GM18909 (cell line): ENCODE results near the gene PLXNC1.

Source experiments
- ATAC-seq: cut with Tn5 transposase; IDR thresholded peaks from one replicate; pipeline ENCODE4 v1.9.1; 2021; ENCODE audit warnings: mild to moderate bottlenecking; ENCODE audit not compliant: unreplicated experiment, poor library complexity

Gene PLXNC1

DNA sequence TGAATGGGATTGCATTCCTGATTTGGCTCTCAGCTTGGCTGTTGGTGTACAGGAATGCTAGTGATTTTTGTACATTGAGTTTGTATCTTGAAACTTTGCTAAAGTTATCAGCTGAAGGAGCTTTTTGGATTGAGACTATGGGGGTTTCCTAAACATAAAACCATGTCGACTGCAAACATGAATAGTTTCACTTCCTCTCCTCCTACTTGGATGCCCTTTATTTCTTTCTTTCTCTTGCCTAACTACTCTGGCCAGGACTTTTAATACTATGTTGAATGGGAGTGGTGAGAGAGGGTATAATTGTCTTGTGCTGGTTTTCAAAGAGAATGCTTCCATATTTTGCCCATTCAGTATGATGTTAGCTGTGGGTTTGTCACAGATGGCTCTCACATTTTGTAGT lies 169.8 kb downstream of the PLXNC1 start:
- peak; percentile 61 for ATAC-seq

DNA sequence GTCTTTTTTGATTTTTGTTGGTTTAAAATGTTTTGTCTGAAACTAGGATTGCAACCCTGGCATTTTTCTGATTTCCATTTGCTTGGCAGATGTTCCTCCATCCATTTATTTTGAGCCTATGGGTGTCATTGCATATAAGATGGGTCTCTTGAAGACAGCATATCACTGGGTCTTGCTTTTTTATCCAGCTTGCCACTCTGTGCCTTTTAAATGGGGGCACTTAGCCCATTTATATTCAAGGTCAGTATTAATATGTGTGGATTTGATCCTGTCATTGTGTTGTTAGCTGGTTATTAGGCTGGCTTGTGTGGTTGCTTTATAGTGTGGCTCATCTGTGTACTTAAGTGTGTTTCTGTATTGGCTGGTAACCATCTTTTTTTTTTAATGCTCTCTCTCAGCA lies 171.7 kb downstream of the PLXNC1 start:
- ATAC-seq, result no peak

DNA sequence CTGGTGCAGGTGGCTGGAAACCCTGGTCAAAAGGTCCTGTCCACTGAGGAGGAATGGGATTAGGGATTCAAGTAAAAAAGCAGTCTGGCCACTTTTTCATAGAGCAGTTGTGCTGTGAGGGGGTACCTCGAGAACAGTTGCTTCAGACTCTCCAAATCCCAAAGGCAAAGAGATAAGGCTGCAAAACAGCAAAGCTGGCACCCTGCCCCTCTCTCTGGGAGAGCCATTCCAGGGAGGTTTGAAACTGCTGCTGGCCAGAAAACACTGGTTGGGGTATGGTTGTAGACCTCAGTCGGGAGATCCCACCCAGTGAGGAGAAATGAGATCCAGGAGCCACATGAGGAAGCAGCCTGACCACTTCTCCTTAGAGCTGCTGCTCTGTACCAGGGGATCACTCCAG lies 174.0 kb downstream of the PLXNC1 start:
- no peak for ATAC-seq

DNA sequence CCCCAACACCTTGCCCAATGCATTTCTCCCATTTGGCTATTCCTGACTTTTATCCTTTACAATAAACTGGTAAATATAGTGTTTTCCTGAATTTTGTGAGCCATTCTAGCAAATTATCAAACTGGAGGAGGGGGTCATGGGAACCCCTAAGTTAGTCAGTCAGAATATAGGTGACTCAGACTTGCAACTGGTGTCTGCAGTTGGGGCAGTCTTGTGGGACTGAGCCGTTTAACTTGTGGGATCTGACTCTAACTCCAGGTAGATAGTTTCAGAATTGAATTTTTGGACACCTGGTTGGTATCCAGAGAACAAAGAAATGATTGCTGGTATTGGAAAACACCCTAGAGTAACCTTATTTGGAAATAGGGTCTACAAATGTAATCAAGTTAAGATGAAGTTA lies 177.9 kb downstream of the PLXNC1 start:
- ATAC-seq, result no peak

DNA sequence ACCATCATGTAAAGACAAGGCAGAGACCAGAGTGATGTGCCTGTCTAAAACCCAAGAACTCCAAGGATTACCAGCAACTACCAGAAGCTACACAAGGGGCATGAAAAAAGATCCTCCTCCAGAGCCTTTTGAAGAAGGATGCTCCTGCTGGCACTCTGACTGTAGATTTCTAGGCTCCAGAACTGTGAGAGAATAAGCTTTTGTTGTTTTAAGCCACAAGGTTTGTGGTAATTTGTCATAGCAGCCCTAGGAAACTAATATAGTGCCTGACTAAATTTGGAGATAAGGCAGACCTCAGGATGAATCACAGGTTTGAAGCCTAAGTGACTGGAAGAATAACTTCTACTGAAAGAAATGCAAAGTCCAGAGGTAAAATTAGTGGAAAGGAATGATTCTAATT lies 178.3 kb downstream of the PLXNC1 start:
- no peak for ATAC-seq

DNA sequence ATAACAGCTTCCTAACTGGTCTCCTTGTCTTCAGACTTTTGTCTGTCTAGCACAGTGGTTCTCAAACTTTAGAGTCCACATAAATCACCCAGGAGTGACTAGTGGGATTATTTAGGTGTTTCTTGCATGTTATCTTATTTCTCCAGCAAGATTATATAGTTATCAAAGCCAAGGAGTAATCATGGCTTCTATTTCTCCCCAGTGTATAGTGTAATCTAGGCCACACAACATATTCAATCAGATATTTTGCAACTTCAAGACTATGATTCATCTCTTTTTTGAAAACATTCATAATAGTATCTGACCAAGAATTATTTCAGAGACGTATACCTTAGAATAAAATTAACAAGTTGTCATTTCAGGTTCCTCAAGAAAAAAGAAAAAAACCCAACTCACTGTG lies 179.4 kb downstream of the PLXNC1 start:
- no peak for ATAC-seq

DNA sequence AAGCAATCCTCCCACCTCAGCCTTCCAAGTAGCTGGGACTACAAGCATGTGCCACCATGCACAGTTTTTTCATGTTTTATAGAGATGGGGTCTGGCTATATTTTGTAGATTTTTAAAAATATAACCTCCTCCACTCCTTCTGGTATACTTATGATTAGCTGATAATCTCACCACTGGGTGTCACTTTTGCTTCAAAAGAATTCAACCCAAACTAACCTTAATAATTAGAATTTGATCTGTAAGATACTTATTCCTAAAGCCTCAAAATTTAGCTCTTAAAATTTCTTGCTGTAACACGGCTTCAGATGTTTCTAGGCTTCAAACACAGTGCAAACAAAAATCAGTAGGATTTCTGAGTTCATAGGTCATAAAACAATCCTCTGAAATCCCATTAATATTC lies 181.0 kb downstream of the PLXNC1 start:
- no peak for ATAC-seq

DNA sequence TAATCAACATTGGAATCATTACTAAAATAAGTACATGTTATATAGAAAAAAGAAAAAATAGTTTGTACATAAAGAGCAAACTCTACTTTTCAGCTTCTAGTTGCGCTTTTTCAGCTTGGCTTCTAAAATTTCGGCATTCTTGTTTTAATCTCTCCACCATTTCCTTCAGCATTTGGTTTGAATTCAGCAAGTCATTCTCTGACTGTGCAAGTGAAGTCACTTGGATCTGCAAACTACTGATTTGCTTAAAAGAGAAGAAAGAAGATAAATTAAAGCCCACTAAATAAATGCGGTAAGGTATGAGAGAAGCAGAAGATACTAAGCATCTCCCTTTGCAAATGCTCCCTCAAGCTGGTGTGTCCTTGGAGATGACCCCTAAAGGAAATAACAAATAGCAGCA lies 185.0 kb downstream of the PLXNC1 start:
- no peak for ATAC-seq

DNA sequence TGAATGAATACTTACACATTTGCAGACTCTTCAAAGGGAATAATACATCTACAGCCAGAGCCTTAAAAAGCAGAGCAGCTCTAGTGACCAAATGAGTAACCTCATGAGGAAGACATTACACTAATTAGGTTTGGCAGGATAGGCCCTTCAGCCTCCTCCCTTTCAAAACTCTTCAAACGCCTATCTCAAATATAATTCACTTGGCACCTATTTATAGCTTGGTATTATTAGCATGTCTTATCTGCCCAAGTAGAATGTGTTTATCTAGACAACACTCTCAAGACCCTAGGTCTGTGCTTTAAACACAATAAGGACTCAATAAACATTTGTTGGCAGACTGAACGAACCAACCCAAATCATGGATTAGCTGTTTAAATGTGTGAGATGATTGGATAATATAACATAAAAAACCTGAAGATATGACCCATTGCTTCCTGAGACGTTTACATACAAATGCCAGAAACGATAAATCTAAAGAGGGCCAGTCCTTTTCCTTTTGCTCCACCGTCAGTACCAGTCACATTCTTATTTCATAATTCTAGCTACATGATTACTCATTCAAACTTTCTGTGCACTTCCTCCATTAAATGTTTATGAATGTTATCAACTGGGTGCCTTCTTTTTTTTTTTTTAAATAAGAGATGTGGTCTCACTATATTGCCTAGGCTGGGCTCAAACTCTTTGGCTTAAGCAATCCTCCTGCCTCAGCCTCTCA lies 188.0 kb downstream of the PLXNC1 start:
- ATAC-seq, result no peak

DNA sequence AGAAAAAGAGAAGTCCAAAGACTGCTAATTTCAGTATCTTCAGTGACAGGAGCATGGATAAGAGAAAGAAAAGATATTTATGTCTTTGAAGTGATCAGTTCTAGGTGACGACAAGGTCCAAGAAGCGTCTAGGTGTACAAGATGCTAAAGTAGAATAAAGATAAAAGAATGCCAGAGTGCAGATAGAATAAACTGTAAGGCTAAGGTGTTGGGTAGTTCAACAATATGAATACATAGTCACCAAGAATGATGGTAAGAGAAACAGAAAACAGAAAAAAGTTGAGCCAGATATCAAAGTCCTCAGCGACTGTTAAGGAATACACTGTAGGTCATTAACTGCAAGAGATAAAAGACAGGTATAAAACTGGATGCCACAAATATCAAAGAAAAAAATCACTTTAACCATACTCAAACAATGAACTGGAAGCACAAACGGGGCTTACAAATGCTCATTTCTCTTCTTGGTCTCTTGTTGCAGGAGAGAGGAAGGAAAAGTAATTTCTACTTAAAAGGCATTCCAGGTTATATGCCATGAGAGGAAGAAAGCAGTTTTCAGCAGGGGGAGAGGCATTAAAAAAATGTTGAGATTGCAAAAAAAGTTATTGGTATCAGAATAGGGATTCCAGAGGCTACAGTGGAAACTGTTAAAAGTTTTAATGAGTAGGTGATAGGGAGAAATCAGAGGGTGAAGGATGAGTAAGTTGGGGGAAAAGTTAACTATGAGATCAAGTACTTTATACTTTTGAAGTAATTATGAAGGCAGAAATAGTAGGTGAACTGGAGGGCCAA lies 189.8 kb downstream of the PLXNC1 start:
- no peak for ATAC-seq

DNA sequence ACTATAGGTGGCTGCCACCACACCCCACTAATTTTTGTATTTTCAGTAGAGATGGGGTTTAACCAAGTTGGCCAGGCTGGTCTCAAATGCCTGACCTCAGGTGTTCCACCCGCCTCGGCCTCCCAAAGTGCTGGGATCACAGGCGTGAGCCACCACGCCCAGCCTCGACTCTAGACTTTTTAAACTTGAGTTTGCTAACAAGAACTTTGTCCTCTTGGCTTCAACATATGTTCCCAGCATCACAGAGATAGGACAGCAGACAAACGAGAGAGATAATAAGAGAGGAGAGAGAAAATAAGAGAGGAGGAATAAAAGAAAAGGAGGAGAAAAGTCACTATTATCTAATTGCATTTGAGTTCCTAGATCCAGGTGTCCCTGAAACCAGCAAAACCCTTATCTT lies 192.2 kb downstream of the PLXNC1 start:
- no peak for ATAC-seq

DNA sequence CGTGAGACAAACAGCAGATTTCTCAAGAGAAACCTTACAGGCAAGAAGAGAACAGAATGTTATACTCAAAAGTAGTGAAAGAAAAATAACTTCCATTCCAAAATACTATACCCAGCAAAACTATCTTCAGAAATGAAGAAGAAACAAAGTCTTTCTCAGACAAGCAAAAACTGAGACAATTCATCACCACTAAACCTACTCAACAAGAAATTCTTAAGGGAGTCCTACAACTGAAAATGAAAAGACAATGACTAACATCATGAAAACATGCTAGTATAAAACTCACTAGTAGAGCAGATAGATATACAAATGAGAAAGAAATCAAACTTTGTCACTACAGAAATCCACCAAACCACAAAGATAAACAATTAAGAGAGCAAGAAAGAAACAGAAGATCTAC lies 204.8 kb downstream of the PLXNC1 start:
- ATAC-seq, result no peak
